Stimulated activated CD4-positive, alpha-beta T cell treated with anti-CD3 and anti-CD28 coated beads, Interleukin-15, amount 100 ng/mL, for 1 hour (primary cell): Measurements from ENCODE around the gene WDR81.
"Not testable (repeated sequence)": the region's sequence is repeated elsewhere in the genome, so short reads cannot be mapped to it uniquely, and the experiment has no call there.

ENCODE experiments used
- DNase-seq, 2 donors: peaks; one replicate each; pipeline ENCODE4 v3.0.0-alpha.2; 2020; ENCODE audit warnings: low read depth in 1 of 2, low spot score in 1 of 2

The WDR81 gene

GRCh38 chr17:1724351-1724868 is at the start of gene WDR81:
Gene WDR81, plus strand, starts transcription at chr17:1724704. Its CDS starts 256 bp downstream, at chr17:1724960.
- DNase-seq: peak; percentile 75 to 76

- DNase-seq: no peak
Measured at GRCh38 chr17:1676401-1676800, 48.1 kb upstream of the WDR81 start.

- no peak for DNase-seq
Measured at GRCh38 chr17:1683459-1683858, 41.0 kb upstream of the WDR81 start.

GRCh38 chr17:1684378-1685189 is 39.9 kb upstream of the WDR81 start, which contains the start of gene PRPF8:
Gene PRPF8, minus strand, starts transcription at chr17:1684867. Its CDS starts 296 bp downstream, at chr17:1684571.
- peak; percentile 96 to 98 for DNase-seq

GRCh38 chr17:1686086-1686485 is 38.4 kb upstream of the WDR81 start:
- DNase-seq: no peak

GRCh38 chr17:1688405-1688804 is 36.1 kb upstream of the WDR81 start:
- DNase-seq: not testable (repeated sequence)

- no peak for DNase-seq
Measured at GRCh38 chr17:1690544-1691221, 33.8 kb upstream of the WDR81 start.

GRCh38 chr17:1693339-1693738 is 31.2 kb upstream of the WDR81 start:
- no peak for DNase-seq

GRCh38 chr17:1695365-1695764 is 29.1 kb upstream of the WDR81 start:
- DNase-seq: no peak

- no peak for DNase-seq
Measured at GRCh38 chr17:1697681-1698080, 26.8 kb upstream of the WDR81 start.

- not testable (repeated sequence) for DNase-seq
Measured at GRCh38 chr17:1699891-1700290, 24.6 kb upstream of the WDR81 start.

GRCh38 chr17:1703063-1703462 is 21.4 kb upstream of the WDR81 start:
- no peak for DNase-seq

GRCh38 chr17:1705004-1705403 is 19.5 kb upstream of the WDR81 start:
- no peak for DNase-seq

GRCh38 chr17:1707107-1707506 is 17.4 kb upstream of the WDR81 start:
- DNase-seq: no peak

GRCh38 chr17:1708791-1709346 is 15.6 kb upstream of the WDR81 start:
- DNase-seq: not testable (repeated sequence)

- no peak for DNase-seq
Measured at GRCh38 chr17:1709403-1709951, 15.0 kb upstream of the WDR81 start.

GRCh38 chr17:1709971-1710806 is 14.3 kb upstream of the WDR81 start, which contains the start of gene TLCD2:
Gene TLCD2, minus strand, starts transcription at chr17:1710377. Its CDS starts 135 bp downstream, at chr17:1710242.
- DNase-seq: no peak

- DNase-seq: no peak
Measured at GRCh38 chr17:1710807-1711553, 13.5 kb upstream of the WDR81 start.

GRCh38 chr17:1711804-1712203 is 12.7 kb upstream of the WDR81 start:
- no peak for DNase-seq

GRCh38 chr17:1712271-1712670 is 12.2 kb upstream of the WDR81 start:
- DNase-seq: no peak
